Thyroid gland (tissue), 4 donors: ENCODE data around the gene RIN1.

Experiments
- POLR2A ChIP-seq, 2 donors: fragments of 450-650 bp; IDR thresholded peaks; one replicate each; pipeline ENCODE4 v1.6.1; 2017; ENCODE audit warnings: antibody characterized with exemption in 2 of 2, mild to moderate bottlenecking in 2 of 2, moderate library complexity in 1 of 2
- TF ChIP-seq, protein P1 (sequence below), 6 experiments: fragments of 200-600 bp in 3 of 6; fragments of 450-650 bp in 3 of 6; sonication (generic) in 3 of 6; IDR thresholded peaks; one replicate each; pipeline ENCODE4 v1.5.1; 2016 to 2019; ENCODE audit warnings: antibody characterized with exemption in 6 of 6, mild to moderate bottlenecking in 2 of 6, inconsistent platforms in 1 of 6, moderate library complexity in 1 of 6

DNA sequence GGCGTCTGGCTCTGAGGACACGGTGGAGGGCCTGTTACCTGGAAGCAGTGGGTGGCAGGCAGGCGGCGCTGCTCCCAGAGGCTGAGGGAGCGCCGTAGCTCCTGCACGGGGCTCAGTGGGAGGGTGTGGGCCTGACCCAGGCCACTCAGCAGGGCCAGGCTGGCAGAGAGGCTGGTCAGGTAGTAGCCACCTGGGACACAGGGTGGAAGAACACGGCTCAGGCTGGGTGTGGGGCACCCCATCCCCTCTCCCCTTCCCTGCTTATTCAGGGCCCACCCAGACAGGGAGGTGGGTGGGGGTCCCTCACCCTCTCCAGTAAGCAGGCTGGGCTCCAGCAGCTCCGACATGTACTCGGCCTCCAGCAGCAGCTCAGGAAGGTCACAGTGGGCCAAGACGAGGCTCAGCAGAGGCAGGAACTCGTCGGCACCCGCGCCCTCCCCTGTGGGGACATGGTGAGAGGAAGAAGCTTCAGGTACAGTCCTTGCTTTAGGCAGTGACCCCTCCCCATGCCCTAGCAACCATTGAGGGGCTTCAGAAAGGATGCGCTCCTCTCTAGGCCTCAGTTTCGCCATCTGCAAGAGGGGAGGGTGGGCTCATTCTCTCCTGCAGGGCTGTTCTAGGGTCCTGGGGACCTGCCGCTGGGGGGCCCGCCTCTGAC, 2.9 kb downstream of the RIN1 start:
- TF ChIP-seq, protein P1, sequence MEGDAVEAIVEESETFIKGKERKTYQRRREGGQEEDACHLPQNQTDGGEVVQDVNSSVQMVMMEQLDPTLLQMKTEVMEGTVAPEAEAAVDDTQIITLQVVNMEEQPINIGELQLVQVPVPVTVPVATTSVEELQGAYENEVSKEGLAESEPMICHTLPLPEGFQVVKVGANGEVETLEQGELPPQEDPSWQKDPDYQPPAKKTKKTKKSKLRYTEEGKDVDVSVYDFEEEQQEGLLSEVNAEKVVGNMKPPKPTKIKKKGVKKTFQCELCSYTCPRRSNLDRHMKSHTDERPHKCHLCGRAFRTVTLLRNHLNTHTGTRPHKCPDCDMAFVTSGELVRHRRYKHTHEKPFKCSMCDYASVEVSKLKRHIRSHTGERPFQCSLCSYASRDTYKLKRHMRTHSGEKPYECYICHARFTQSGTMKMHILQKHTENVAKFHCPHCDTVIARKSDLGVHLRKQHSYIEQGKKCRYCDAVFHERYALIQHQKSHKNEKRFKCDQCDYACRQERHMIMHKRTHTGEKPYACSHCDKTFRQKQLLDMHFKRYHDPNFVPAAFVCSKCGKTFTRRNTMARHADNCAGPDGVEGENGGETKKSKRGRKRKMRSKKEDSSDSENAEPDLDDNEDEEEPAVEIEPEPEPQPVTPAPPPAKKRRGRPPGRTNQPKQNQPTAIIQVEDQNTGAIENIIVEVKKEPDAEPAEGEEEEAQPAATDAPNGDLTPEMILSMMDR (IDR thresholded peaks at IDR 0.05): no peak
- TF ChIP-seq POLR2A (IDR thresholded peaks at IDR 0.05): no peak
